Mesenchymal stem cell (in vitro differentiated cells and primary cell): Measurements from ENCODE around the gene ACSL3.

Source experiments
- DNase-seq: peaks from one replicate; pipeline ENCODE4 v3.0.0-alpha.2; 2013
- H2AFZ ChIP-seq: one replicate; pipeline ENCODE4 v1.6.1; 2013; ENCODE audit warnings: low read depth, mild to moderate bottlenecking, control low read depth, inconsistent platforms, low read length, moderate library complexity
- H2AK5ac ChIP-seq: 2 replicates; pipeline ENCODE4 v1.6.1; 2013; ENCODE audit warnings: low read length, moderate library complexity, mild to moderate bottlenecking, inconsistent platforms; ENCODE audit not compliant: severe bottlenecking
- H2BK120ac ChIP-seq: one replicate; pipeline ENCODE4 v1.6.1; 2013; ENCODE audit warnings: low read depth, mild to moderate bottlenecking, inconsistent platforms, low read length, moderate library complexity
- H2BK12ac ChIP-seq, 2 experiments: one replicate each; pipeline ENCODE4 v1.6.1; 2013; ENCODE audit warnings: inconsistent platforms in 2 of 2, low read length in 2 of 2, mild to moderate bottlenecking in 2 of 2, moderate library complexity in 2 of 2, control low read depth in 1 of 2
- H2BK15ac ChIP-seq: one replicate; pipeline ENCODE4 v1.6.1; 2013; ENCODE audit warnings: mild to moderate bottlenecking, low read depth, inconsistent platforms; ENCODE audit not compliant: poor library complexity, severe bottlenecking
- H2BK5ac ChIP-seq: 2 replicates; pipeline ENCODE4 v1.6.1; 2013; ENCODE audit warnings: low read depth, mild to moderate bottlenecking, low read length, control low read depth, inconsistent platforms; ENCODE audit not compliant: poor library complexity, severe bottlenecking
- H3K14ac ChIP-seq, 2 experiments: one replicate each; pipeline ENCODE4 v1.6.1; 2013; ENCODE audit warnings: inconsistent platforms in 2 of 2, low read length in 2 of 2, control low read depth in 1 of 2, mild to moderate bottlenecking in 1 of 2, moderate library complexity in 1 of 2
- H3K18ac ChIP-seq, 2 experiments: one replicate each; pipeline ENCODE4 v1.6.1; 2013; ENCODE audit warnings: inconsistent platforms in 2 of 2, low read length in 2 of 2, control low read depth in 1 of 2, low read depth in 1 of 2, mild to moderate bottlenecking in 1 of 2
- H3K23ac ChIP-seq, 2 experiments: one replicate each; pipeline ENCODE4 v1.6.1; 2013; ENCODE audit warnings: inconsistent platforms in 2 of 2, low read length in 2 of 2, mild to moderate bottlenecking in 2 of 2, moderate library complexity in 2 of 2, control low read depth in 1 of 2
- H3K27ac ChIP-seq: 2 replicates; pipeline ENCODE4 v1.5.1; 2013; ENCODE audit warnings: mild to moderate bottlenecking, moderate library complexity, low read length, control low read depth, inconsistent platforms; ENCODE audit not compliant: poor library complexity, severe bottlenecking
- H3K27me3 ChIP-seq, 2 experiments: 2 replicates each; pipeline versions ENCODE4 v1.6.1 to v1.7.0; 2013; ENCODE audit warnings: low read length in 2 of 2, mild to moderate bottlenecking in 2 of 2, moderate library complexity in 2 of 2, control low read depth in 1 of 2, inconsistent platforms in 1 of 2; ENCODE audit not compliant: control insufficient read depth in 1 of 2, insufficient read depth in 1 of 2
- H3K36me3 ChIP-seq, 2 experiments: 2 replicates each; pipeline versions ENCODE4 v1.6.1 to v1.7.0; 2013; ENCODE audit warnings: low read length in 2 of 2, control low read depth in 1 of 2, inconsistent platforms in 1 of 2, low read depth in 1 of 2, mild to moderate bottlenecking in 1 of 2; ENCODE audit not compliant: insufficient read depth in 2 of 2, control insufficient read depth in 1 of 2
- H3K4ac ChIP-seq, 2 experiments: one replicate each; pipeline ENCODE4 v1.6.1; 2013; ENCODE audit warnings: inconsistent platforms in 2 of 2, low read length in 2 of 2, mild to moderate bottlenecking in 2 of 2, moderate library complexity in 2 of 2, control low read depth in 1 of 2, low read depth in 1 of 2
- H3K4me1 ChIP-seq: 2 replicates; pipeline ENCODE4 v1.6.1; 2013; ENCODE audit warnings: low read depth, low read length, control low read depth; ENCODE audit not compliant: control insufficient read depth, insufficient read depth
- H3K4me2 ChIP-seq: 2 replicates; pipeline ENCODE4 v1.6.1; 2013; ENCODE audit warnings: low read length, mild to moderate bottlenecking, inconsistent platforms; ENCODE audit not compliant: poor library complexity, severe bottlenecking
- H3K4me3 ChIP-seq, 2 experiments: 2 replicates each; pipeline versions ENCODE4 v1.5.1 to v1.7.0; 2013; ENCODE audit warnings: low read length in 2 of 2, mild to moderate bottlenecking in 2 of 2, control low read depth in 1 of 2, low read depth in 1 of 2; ENCODE audit not compliant: insufficient read depth in 1 of 2
- H3K79me1 ChIP-seq: replicated peaks from 2 replicates; pipeline ENCODE4 v1.6.1; 2013; ENCODE audit warnings: mild to moderate bottlenecking, control low read depth, low read length, inconsistent platforms; ENCODE audit not compliant: poor library complexity, severe bottlenecking
- H3K9ac ChIP-seq: 2 replicates; pipeline ENCODE4 v1.7.0; 2013; ENCODE audit warnings: mild to moderate bottlenecking, low read length, moderate library complexity
- H3K9me3 ChIP-seq: 2 replicates; pipeline ENCODE4 v1.7.0; 2013; ENCODE audit warnings: mild to moderate bottlenecking, low read length; ENCODE audit not compliant: control insufficient read depth
- H4K8ac ChIP-seq: one replicate; pipeline ENCODE4 v1.6.1; 2013; ENCODE audit warnings: inconsistent platforms, mild to moderate bottlenecking, low read length, moderate library complexity
- H4K91ac ChIP-seq: one replicate; pipeline ENCODE4 v1.6.1; 2013; ENCODE audit warnings: mild to moderate bottlenecking, low read length, inconsistent platforms
- WGBS: methylation state at CpG from one replicate; pipeline ENCODE4 v1.1.7; 2013; ENCODE audit warnings: mixed read lengths; 5-methylcytosine and 5-hydroxymethylcytosine counted together

Gene ACSL3

GRCh38 chr2:222823183-222823930, 37.5 kb upstream of the ACSL3 start:
- no peak for DNase-seq
- 96% methylated on average over 4 of the region's 6 CpGs for WGBS

GRCh38 chr2:222825031-222825430, 35.8 kb upstream of the ACSL3 start:
- Histone ChIP-seq H3K27me3 (no peaks in the 10 kb centered on the region), H2BK120ac (no peak overlapping the region), H2BK12ac (no peak overlapping the region), H3K79me1 (no peaks in the 10 kb centered on the region), H2AK5ac (no peak overlapping the region), H3K4ac (no peak overlapping the region), H3K23ac (no peak overlapping the region), H3K4me3 (no peak overlapping the region), H3K36me3 (no peaks in the 10 kb centered on the region), H3K4me1 (no peaks in the 10 kb centered on the region), H3K18ac (no peak overlapping the region), H2BK15ac (no peak overlapping the region), H3K9me3 (no peaks in the 10 kb centered on the region), H4K8ac (no peak overlapping the region), H2BK5ac (no peak overlapping the region), H2AFZ (no peak overlapping the region), H4K91ac (no peak overlapping the region), H3K27ac (no peak overlapping the region), H3K14ac (no peak overlapping the region), H3K9ac (no peak overlapping the region), H3K4me2 (no peak overlapping the region)
- no peak for DNase-seq
- WGBS, result 100% methylated on average over 1 of the region's 1 CpG

More at GRCh38 chr2:222823183-222823930, 37.5 kb upstream of the ACSL3 start:
- Histone ChIP-seq H3K18ac (no peak overlapping the region), H3K4me2 (no peak overlapping the region), H3K14ac (no peak overlapping the region), H4K8ac (no peak overlapping the region), H3K79me1 (no peaks in the 10 kb centered on the region), H3K9ac (no peak overlapping the region), H3K4ac (no peak overlapping the region), H2BK120ac (no peak overlapping the region), H2BK5ac (no peak overlapping the region), H3K4me1 (no peaks in the 10 kb centered on the region), H2AK5ac (no peak overlapping the region), H3K23ac (no peak overlapping the region), H3K9me3 (no peaks in the 10 kb centered on the region), H2BK15ac (no peak overlapping the region), H2AFZ (no peak overlapping the region), H3K4me3 (no peak overlapping the region), H4K91ac (no peak overlapping the region), H3K36me3 (no peaks in the 10 kb centered on the region), H3K27me3 (no peaks in the 10 kb centered on the region), H2BK12ac (no peak overlapping the region), H3K27ac (no peak overlapping the region)

GRCh38 chr2:222827417-222827816, 33.4 kb upstream of the ACSL3 start:
- no peak overlapping the region for H2AK5ac ChIP-seq
- no peak overlapping the region for H3K4me3 ChIP-seq
- no peak overlapping the region for H3K14ac ChIP-seq
- H2AFZ ChIP-seq, result no peak overlapping the region
- no peak overlapping the region for H3K23ac ChIP-seq
- DNase-seq, result no peak
- no peak overlapping the region for H3K18ac ChIP-seq
- H2BK15ac ChIP-seq, result no peak overlapping the region
- no peaks in the 10 kb centered on the region for H3K4me1 ChIP-seq
- H3K79me1 ChIP-seq, result no peaks in the 10 kb centered on the region
- no peak overlapping the region for H4K8ac ChIP-seq
- no peak overlapping the region for H4K91ac ChIP-seq
- no peak overlapping the region for H3K9ac ChIP-seq
- no peaks in the 10 kb centered on the region for H3K27me3 ChIP-seq
- no peak overlapping the region for H3K4me2 ChIP-seq
- H3K36me3 ChIP-seq, result no peaks in the 10 kb centered on the region
- H3K4ac ChIP-seq, result no peak overlapping the region
- no peak overlapping the region for H2BK120ac ChIP-seq
- no peaks in the 10 kb centered on the region for H3K9me3 ChIP-seq
- H2BK12ac ChIP-seq, result no peak overlapping the region
- H3K27ac ChIP-seq, result no peak overlapping the region
- no peak overlapping the region for H2BK5ac ChIP-seq
- WGBS, result no CpG with 5 or more reads among the region's 1 CpG

GRCh38 chr2:222828572-222828971, 32.3 kb upstream of the ACSL3 start:
- H4K91ac ChIP-seq, result no peak overlapping the region
- H3K4ac ChIP-seq, result no peak overlapping the region
- H2BK5ac ChIP-seq, result no peak overlapping the region
- H2BK15ac ChIP-seq, result no peak overlapping the region
- H3K4me2 ChIP-seq, result no peak overlapping the region
- H2BK12ac ChIP-seq, result no peak overlapping the region
- no peak overlapping the region for H3K18ac ChIP-seq
- H3K4me3 ChIP-seq, result no peak overlapping the region
- H3K14ac ChIP-seq, result no peak overlapping the region
- H2BK120ac ChIP-seq, result no peak overlapping the region
- H3K36me3 ChIP-seq, result no peaks in the 10 kb centered on the region
- H3K9me3 ChIP-seq, result no peaks in the 10 kb centered on the region
- H3K27me3 ChIP-seq, result no peaks in the 10 kb centered on the region
- no peaks in the 10 kb centered on the region for H3K79me1 ChIP-seq
- no peak overlapping the region for H3K23ac ChIP-seq
- no peak overlapping the region for H3K27ac ChIP-seq
- no peak overlapping the region for H2AK5ac ChIP-seq
- H2AFZ ChIP-seq, result no peak overlapping the region
- H4K8ac ChIP-seq, result no peak overlapping the region
- DNase-seq, result no peak
- 87% methylated on average over 11 of the region's 11 CpGs for WGBS
- H3K9ac ChIP-seq, result no peak overlapping the region
- no peaks in the 10 kb centered on the region for H3K4me1 ChIP-seq
